Gastroesophageal sphincter (tissue), 3 donors: ENCODE data around the gene TMED3.
A peak's percentile ranks its signal among the peaks of the same experiment; 100 is the strongest.

Source experiments
- CTCF ChIP-seq, 4 experiments: fragments of 200-600 bp in 2 of 4; fragments of 450-650 bp in 2 of 4; sonication (generic) in 1 of 4; IDR thresholded peaks; one replicate each; pipeline ENCODE4 v1.5.1; 2017 to 2019; ENCODE audit warnings: antibody characterized with exemption in 4 of 4, mild to moderate bottlenecking in 2 of 4, moderate library complexity in 2 of 4
- EP300 ChIP-seq: sonication (generic); formaldehyde crosslinking; IDR thresholded peaks from one replicate; pipeline ENCODE4 v1.6.1; 2017; ENCODE audit warnings: antibody characterized with exemption, mild to moderate bottlenecking
- POLR2A ChIP-seq, 2 donors: fragments of 450-650 bp; IDR thresholded peaks; one replicate each; pipeline ENCODE4 v1.6.1; 2017; ENCODE audit warnings: antibody characterized with exemption in 2 of 2, mild to moderate bottlenecking in 2 of 2, moderate library complexity in 1 of 2
- POLR2AphosphoS5 ChIP-seq: sonication (generic); formaldehyde crosslinking; IDR thresholded peaks from one replicate; pipeline ENCODE4 v1.6.1; 2017; ENCODE audit warnings: antibody characterized with exemption

- peak in 3 of 4 experiments; percentile 43 to 62 (median 46) for TF ChIP-seq CTCF (IDR thresholded peaks at IDR 0.05)
- no peak for TF ChIP-seq EP300
- TF ChIP-seq POLR2A (IDR thresholded peaks at IDR 0.05): no peak
- TF ChIP-seq POLR2AphosphoS5: no peak
Measured at GRCh38 chr15:79339588-79340314, 28.8 kb downstream of the TMED3 start.
